GM15510 (cell line): ENCODE measurements around the gene PARN.

Experiments
- POLR2A ChIP-seq: IDR thresholded peaks from 3 replicates; pipeline ENCODE4 v1.6.1; 2011; ENCODE audit warnings: borderline replicate concordance; ENCODE audit not compliant: insufficient read length; ENCODE audit errors: extremely low read depth

PARN gene

DNA sequence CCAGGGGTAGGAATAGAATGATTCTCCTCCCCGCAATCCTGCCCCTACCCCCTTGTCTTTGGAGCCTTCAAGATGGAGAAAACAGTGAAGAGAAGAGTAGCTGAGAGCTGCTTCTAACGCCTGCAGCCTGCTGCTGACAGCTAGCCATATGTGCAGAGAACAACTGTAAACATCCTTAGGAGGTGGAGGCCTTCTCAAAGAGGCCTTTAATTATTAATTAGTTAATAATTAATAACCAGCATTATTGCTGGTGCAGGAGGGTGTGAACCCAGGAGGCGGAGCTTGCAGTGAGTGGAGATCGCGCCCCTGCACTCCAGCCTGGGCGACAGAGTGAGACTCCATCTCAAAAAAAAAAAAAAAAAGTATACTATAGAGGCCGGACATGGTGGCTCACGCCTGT is 11.1 kb upstream of the PARN start:
- no peak for TF ChIP-seq POLR2A

DNA sequence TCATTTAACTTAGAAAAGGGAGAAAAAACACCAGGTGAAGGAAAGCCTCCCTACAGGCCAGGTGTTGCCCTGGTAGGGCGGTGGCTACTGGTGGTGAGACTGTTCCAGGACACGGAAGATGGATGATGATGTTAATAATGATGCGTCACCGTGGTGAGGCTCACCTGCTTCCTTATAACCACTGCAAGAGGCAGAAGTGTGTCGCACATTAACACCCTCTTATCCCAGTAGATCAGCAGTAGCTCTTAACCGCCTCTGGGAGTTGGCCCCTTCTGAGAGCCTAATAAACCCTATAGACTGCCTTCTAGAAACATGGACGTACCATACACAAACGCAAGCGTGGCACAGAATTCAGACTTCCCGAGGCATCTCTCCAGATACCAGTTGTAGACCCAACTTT is 10.5 kb upstream of the PARN start:
- TF ChIP-seq POLR2A, result no peak

DNA sequence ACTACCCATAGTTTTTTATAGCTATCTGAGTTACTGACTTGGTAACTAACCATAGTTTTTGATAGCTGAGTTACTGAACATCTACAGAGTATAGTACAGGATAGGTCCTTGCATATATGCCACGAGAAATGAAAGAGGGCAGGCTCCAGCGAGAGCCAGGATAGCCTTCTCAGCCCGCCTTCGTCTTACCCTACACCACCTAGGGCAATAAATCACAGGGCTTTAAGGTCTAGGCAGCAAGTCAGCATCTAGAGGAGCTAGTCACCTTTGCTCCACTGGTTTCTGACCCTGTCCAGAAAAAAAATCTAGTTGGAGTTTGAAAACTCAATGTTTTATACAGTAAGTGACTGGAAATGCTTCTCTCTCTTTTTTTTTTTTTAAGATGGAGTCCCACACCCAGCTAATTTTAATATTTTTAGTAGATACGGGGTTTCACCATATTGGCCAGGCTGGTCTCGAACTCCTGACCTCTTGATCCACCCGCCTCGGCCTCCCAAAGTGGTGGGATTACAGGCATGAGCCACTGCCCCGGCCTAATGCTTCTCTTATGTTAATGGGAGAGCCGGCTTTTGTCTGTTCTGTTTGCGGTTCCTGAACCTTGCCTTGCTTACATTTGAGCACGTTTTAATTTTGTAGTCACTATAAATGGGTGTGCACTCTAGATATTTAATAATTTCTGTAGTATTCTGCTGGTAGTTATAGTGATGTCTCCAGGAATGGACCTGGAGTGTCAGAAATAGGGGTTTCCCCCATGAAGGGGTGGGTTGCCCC is 5.5 kb upstream of the PARN start:
- TF ChIP-seq POLR2A, result no peak

DNA sequence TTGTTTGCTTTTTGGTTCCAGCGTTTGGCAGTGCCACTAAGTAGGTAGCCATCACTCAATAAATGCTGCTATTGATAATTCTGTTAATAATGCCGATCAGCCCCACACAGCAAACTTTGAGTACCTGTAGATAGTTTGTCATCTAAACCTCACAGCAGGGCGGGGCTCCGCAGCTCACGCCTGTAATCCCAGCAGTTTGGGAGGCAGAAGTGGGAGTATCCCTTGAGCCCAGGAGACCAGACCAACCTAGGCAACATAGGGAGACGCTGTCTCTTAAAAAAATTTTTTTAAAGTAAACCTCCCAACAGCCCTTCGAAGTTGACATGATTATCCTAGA is 4.3 kb upstream of the PARN start:
- TF ChIP-seq POLR2A, result no peak

DNA sequence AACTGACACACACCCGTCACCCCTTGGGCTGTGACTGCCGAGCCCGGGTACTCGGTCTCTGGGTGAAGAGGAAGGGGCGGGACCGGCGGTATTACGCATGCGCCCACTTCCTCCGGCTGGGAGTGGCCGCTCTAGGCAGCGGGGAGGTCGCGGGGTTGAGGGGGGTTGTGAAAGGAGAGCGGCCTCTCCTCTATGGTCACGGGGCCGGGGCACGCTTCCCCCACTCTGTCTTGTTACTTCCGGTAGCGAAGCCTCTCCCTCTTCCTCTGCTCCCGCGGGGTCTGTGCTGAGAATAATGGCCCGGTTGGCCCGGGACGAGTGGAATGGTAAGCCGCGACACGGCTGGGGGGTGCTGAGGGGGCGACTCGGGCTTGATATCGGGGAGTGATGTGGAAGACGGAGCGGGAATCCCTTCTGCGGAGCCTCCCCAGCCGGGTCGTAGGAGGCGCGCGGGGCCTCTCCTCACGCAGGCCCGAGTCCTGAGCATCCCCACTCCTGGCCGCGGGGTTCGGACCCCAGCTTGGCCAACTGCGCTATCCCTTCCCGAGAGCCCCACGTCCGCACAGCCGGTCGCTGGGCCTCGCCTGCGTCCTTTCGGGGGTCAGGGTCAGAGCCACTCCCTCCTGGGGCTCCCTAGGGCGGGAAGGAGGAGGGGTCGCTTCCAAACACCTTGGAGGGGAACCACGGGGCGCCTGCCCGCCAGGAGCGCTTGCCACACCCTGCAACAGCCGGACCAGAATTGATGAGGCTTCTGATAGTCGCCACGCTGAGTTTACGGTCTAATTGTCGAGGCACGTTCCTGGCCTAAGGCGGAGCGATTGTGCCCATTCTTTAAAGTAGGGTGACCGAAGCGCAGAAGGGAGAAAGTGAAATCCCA is 2.9 kb upstream of the PARN start, which contains the start of gene BFAR:
Gene BFAR, plus strand, starts transcription at position 259 of the 877 bp plus-strand sequence. CDS start 11,396 bp downstream, outside the sequence.
- TF ChIP-seq POLR2A, result peak; percentile 99

DNA sequence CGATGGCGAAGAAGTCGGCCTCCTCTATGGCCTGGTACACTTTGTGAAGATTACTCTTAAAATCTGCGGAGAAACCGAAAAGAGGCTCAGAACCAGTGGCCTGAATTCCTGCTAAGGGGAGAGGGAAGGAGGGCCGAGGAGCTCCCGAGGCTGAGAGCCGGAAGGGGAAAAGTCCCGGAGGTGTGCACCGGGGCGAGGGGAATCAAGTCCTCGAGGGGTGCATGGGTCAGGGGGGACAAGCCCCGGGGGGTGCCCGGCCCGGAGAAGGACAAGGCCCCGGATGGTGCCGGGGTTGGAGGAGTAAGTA is 495 bp downstream of the PARN start:
- TF ChIP-seq POLR2A, result no peak

DNA sequence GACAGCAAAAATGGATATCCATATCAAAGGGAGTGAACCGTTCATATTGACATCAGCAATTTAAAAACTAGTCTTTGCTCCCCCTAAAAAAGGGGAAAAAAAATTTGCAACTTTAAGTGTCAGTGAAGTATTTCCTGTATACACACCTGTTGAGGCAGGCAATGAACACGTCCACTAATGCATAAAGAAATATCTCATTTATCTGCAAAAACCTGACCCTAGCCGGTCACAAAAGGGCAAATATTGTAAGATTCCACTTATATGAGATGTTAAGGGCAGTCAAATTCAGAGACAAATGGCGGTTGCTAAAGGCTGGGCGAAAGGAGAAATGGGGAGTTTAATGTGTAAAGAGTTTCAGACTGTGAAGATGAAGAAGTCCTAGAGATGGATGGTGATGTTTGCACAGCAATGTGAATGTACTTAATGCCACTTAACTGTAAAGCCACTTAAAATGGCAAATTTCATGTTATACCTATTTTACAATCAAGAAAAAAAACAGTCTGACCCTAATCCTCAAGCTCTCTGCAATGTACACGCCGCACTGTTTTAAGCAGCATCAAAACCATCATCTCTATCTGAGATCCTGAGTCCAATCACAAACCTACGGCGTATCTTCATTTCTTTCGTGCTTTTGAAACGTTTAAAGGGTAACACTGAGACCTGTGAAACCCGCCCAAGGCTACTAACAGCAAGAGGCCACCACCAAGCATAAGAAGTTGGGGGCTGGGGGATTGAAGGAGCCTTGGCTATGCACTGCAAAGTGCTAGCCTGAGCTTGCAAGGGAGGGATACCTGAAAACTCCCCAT is 1.1 kb downstream of the PARN start:
- TF ChIP-seq POLR2A, result no peak

DNA sequence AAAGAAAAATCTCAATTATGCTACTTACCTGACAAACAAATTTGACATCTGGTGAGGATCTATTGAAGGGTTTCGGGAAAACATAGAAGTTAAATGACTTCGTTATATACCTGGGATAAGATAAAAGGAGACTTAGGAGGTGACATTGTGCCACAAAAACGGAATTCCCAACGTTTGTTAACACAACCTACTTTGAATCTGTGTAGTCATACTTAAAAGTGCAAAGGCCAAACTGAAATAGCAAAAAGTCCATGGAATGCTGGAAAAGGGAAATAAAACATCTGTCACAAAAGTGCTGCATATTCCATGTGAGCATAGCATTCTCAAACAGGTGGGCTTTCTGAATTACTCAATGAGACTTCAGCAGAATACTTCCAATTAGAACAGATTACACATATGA is 3.0 kb downstream of the PARN start:
- no peak for TF ChIP-seq POLR2A

DNA sequence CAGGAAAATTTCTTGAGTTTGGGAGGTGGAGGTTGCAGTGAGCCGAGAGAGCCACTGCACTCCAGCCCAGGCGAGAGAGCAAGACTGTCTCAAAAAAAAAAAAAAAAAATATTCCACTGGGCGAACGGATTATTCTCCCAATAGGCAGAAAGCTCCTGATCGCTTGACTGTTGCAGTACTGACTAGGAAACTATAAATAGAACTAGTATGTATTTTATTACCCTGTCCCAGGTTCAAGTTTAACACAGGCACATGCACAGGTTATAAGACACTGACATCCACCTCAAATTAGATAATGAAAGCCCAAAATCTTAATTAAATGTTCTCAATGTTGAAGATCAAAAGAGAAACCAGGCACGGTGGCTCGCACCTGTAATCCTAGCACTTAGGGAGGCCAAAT is 11.5 kb downstream of the PARN start:
- no peak for TF ChIP-seq POLR2A

DNA sequence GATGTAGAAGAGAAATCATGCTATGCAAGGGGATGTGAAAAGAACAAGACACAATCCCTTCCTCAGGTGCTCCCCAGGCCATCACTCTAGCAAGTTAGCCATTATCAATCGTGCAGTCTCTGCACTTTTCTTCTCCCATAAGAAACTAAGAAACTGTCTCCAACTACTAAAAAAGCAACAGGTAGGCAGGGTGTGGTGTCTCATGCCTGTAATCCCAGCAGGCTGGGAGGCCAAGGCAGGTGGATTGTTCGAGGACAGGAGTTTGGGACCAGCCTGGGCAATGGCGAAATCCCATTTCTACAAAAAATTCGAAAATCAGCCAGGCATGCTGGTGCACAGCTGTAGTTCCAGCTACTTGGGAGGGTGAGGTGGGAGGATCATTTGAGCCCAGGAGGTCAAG is 13.8 kb downstream of the PARN start:
- no peak for TF ChIP-seq POLR2A

DNA sequence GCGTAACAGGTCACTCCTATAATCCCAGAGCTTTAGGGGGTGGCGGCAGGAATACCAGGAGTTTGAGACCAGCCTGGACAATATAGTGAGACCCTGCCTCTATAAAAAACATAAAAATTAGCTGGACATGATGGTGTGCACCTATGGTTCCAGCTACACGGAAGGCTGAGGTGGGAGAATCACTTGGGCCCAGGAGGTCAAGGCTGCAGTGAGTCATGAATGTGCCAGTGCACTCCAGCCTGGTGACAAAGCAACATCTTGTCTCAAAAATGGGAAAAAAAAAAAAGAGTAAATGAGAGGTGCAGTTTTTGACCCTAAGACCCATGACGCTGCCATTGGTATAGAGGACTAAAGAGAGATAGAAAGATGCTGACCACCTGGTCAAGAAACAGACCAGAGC is 16.1 kb downstream of the PARN start:
- TF ChIP-seq POLR2A, result no peak

DNA sequence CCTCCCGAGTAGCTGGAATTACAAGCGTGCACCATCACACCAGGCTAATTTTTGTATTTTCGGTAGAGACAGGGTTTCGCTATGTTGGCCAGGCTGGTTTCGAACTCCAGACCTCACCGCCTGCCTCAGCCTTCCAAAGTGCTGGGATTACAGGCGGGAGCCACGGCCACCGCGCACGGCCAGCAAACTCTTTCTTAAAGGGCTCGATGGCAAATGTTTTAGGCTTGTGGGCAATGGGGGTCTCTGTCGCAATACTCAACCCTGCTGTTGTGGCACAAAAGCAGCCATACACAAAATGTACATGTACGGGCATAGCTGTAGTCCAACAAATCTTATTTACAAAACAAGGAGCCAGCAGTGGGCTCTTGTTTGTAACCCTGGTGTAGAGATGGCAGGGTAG is 18.4 kb downstream of the PARN start:
- TF ChIP-seq POLR2A, result no peak

DNA sequence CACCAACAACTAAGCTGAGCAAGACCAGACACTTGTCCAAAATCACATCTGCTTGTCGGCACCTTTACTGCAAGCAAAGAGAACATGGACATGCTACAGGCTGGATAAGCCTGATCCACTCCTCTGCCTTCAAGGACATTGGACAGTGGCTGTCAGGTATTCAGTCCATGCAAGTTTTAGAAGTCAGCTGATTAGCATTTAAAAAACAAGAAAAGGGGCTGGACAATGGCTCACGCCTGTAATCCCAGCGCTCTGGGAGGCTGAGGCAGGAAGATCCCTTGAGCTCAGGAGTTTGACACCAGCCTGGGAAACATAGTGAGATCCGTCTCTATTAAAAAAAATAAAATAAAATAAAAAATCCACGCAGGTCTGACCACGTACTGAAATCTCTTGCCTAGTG is 20.3 kb downstream of the PARN start:
- TF ChIP-seq POLR2A, result no peak

DNA sequence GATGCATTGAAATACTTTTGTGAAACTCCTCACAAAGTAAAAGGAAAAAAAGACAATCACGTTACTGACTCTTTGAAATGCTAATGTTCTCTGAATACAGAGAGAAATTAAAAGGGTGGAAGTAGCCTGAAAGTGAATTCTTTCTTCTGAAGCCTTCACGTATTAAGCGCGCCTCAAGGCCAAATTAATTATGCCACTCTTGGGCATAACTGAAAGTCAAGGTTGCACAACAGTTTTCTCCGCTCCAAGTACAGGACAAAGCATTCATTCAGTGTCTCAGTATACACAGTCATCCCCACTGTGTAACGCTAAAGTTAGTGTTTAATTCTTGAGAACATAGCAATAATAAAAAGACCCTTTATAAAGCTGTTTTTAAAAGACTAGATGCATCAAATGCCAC is 21.5 kb downstream of the PARN start:
- no peak for TF ChIP-seq POLR2A

DNA sequence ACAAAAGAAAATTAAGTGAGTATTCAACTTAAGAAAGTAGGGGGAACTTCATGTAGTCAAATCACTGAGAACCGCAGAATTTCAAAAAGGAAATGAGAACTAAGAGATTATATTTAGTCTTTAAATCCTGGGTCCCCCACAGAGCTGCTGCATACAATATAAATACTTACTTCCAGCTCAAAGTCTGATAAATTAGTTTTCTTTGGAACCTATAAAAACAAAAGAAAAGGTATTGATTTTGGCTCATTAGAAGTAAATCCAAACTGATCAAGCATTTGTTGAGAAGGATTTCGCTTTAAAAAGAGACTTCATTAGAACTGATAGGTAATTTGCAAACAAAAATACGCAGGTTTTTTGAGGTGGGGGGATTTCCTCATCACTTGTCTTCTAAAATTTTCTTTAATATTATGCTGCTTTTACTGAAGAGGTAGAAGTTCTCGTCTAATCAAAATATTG is 21.9 kb downstream of the PARN start:
- TF ChIP-seq POLR2A, result no peak
